Measurements from ENCODE around the gene PLK4. TPM values are rescaled to one million over a fixed set of nuclear protein-coding genes. Genes with fewer than 3 reads are reported as not detected.
A peak's percentile ranks its signal among the peaks of the same experiment; 100 is the strongest.

The PLK4 gene
- total and polyA plus RNA-seq, 11 donors = 0.19 to 4.0 (median 0.81) TPM

DNA sequence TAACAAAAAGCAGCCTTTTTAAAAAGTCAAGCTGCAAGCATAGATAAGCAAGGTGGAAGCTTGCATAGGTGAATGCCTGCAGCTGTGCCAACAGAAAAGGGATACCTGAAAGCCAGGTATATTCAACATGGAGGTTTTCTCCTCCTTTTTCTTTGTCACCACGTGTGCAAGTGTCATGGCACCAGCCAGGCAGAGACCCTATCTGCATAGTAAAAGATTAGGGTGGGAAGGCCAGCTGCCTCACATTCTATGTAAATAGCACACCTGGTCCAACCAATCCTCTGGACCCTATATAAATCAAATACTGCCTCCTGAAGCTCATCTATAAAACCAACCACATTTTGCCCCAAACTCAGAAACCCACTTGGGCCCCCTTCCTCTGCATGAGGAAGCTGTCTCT, 28.0 kb upstream of the PLK4 start:
- intact Hi-C loops (cut with DNase I) = no loop called here
- H3K4me3 ChIP-seq = no peak overlapping the region
- no peak overlapping the region for H3K27ac ChIP-seq
- H3K9me3 ChIP-seq = peaks cover 0 to 71% (median 28%) of the 10 kb centered on the region in 12 donors
- ATAC-seq (no peak), DNase-seq (no peak)
- H3K4me1 ChIP-seq = peaks cover 0 to 17% (median 8%) of the 10 kb centered on the region in 12 donors
- WGBS, 4 donors = 23 to 44% (median 31%) methylated on average over 1 of the region's 1 CpG
- no peaks in the 10 kb centered on the region for H3K36me3 ChIP-seq
- no peaks in the 10 kb centered on the region for H3K27me3 ChIP-seq
- TF ChIP-seq CTCF (IDR thresholded peaks at IDR 0.05) (no peak), POLR2A (IDR thresholded peaks at IDR 0.05) (no peak)

GRCh38 chr4:127856196-127856812, 24.4 kb upstream of the PLK4 start:
- DNase-seq (no peak), ATAC-seq (no peak)
- peaks cover 0 to 35% (median 5%) of the 10 kb centered on the region in 12 donors for H3K9me3 ChIP-seq
- H3K36me3 ChIP-seq = no peaks in the 10 kb centered on the region
- intact Hi-C loops (cut with DNase I) = no loop called here
- no peaks in the 10 kb centered on the region for H3K27me3 ChIP-seq
- peak overlapping the region in 1 of 12 donors; percentile 8 for H3K27ac ChIP-seq
- no peak overlapping the region for H3K4me3 ChIP-seq
- TF ChIP-seq POLR2A (IDR thresholded peaks at IDR 0.05) (no peak), CTCF (IDR thresholded peaks at IDR 0.05) (no peak)
- peaks cover 0 to 17% (median 8%) of the 10 kb centered on the region in 12 donors for H3K4me1 ChIP-seq

DNA sequence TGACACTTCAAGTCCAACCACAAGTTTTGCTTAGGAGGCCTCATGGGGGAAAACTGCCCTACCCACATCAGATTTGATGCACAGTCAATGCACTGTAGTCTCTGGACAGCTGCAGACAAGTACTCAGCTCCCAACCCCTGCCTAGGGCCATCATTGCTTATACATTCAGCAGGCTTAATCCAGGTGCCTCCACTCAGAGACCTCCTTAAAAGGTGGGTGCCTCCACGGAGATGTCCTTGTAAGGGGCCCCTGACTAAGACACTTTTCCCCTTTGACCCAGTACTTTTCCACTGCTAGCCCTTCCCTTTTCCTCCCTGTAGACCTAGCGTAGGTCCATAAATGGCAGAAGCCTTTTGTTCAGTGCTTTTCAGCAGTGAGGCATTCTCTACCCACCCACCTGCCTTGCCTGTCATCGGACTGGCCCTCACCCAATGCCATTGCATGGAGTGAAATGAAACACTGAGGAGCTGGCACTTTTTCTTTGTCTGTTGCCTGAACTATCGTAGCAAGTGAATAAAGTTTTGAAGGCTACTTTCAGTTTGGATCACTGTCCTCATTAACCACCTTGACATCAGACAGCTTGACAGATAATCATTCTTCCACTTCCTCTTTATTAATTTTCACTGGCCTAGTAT, 23.8 kb upstream of the PLK4 start:
- no peaks in the 10 kb centered on the region for H3K27me3 ChIP-seq
- peaks cover 0 to 17% (median 8%) of the 10 kb centered on the region in 12 donors for H3K4me1 ChIP-seq
- intact Hi-C loops (cut with DNase I) = no loop called here
- DNase-seq = no peak
- ATAC-seq = peak in 1 of 4 donors; percentile 36
- peaks cover 0 to 30% (median 4%) of the 10 kb centered on the region in 12 donors for H3K9me3 ChIP-seq
- WGBS, 4 donors = 63 to 85% (median 69%) methylated on average over 4 of the region's 4 CpGs
- no peak overlapping the region for H3K4me3 ChIP-seq
- no peaks in the 10 kb centered on the region for H3K36me3 ChIP-seq
- peak overlapping the region in 1 of 12 donors; percentile 8 for H3K27ac ChIP-seq
- no peak for TF ChIP-seq POLR2A (IDR thresholded peaks at IDR 0.05)
- TF ChIP-seq CTCF (IDR thresholded peaks at IDR 0.05) = no peak

GRCh38 chr4:127857641-127858040, 23.1 kb upstream of the PLK4 start:
- Histone ChIP-seq H3K4me3 (no peak overlapping the region), H3K9me3 (peaks cover 0 to 23% (median 4%) of the 10 kb centered on the region in 12 donors), H3K36me3 (no peaks in the 10 kb centered on the region), H3K27me3 (no peaks in the 10 kb centered on the region), H3K27ac (no peak overlapping the region), H3K4me1 (peaks cover 0 to 17% (median 8%) of the 10 kb centered on the region in 12 donors)
- DNase-seq (no peak), ATAC-seq (no peak)
- intact Hi-C loops (cut with DNase I) = no loop called here
- 85 to 95% (median 88%) methylated on average over 1 of the region's 1 CpG for WGBS, 4 donors
- TF ChIP-seq CTCF (IDR thresholded peaks at IDR 0.05) = no peak

Data from heart left ventricle (tissue), 16 donors.